ENCODE results near the gene TUBGCP2.

The TUBGCP2 gene

DNA sequence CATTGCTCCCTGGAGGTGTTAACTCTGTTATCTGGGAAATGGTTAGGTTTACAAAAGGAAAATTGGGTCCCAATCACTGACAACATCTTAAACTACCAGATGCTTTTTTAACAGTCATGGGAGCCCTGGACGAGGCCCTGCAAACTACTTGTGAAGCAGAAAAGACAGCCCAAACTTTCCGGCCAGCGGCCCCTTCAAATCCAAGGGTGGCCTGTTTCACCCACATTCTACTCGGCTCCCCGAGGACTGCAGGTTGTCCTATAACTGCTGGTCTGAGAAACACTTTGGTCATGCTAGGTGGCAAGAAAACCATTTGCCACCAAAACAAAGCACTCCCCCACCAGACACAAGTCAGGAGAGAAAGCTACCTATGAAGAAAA lies 2.6 kb downstream of the TUBGCP2 start:
- ATAC-seq, result no peak
- no peak for DNase-seq

DNA sequence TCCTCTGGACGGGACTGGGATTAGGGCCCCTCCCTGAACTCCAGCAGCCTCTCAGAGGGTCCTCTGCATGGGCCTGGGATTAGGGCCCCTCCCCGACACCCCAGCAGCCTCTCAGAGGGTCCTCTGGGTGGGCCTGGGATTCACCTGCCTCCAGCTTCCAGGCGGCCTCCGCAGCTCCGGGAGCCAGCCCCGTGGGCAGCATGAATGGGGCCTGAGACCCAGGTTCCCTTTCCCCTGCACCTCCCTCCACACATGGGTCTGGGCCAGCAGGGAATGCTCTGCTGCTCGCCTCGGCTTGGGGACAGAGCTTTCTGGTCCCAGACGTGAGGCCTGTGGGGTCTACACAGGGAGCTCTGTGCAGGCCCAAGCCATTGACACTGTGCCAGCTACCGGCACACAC lies 5.5 kb downstream of the TUBGCP2 start:
- ATAC-seq (no peak), DNase-seq (no peak)

DNA sequence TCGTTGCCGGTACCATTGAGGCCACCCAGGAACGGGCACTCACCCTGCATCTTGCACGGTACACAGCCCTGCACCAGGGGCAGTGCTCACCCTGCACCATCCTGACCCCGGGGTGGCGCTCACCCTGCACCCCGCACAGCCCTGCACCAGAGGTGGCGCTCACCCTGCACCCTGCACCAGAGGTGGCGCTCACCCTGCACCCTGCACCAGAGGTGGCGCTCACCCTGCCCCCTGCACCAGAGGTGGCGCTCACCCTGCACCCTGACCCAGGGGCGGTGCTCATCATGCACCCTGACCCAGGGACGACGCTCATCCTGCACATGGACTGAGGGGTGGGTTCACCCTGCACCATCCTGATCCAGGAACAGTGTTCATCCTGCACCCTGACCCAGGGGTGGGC lies 6.4 kb downstream of the TUBGCP2 start:
- ATAC-seq (no peak), DNase-seq (no peak)

DNA sequence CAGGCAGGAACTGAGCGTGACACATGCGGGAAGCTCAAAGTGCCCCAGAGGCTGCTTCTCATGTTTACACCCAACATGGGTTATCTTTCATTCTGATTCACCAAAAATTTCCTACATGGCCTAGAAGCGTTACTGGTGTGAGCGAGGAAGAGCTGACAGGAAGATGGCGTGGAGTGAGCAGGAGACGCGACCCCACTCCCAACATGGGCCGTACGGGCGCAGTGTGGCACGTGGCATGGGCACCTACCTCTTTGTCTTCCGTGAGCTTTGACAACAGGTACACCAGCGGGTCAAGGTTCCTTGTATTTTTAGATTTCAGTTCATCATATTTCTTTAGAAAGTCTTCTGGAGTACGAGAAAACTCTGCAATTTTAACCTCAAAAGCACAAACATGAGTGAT lies 8.9 kb downstream of the TUBGCP2 start:
- no peak for ATAC-seq
- DNase-seq, result no peak

DNA sequence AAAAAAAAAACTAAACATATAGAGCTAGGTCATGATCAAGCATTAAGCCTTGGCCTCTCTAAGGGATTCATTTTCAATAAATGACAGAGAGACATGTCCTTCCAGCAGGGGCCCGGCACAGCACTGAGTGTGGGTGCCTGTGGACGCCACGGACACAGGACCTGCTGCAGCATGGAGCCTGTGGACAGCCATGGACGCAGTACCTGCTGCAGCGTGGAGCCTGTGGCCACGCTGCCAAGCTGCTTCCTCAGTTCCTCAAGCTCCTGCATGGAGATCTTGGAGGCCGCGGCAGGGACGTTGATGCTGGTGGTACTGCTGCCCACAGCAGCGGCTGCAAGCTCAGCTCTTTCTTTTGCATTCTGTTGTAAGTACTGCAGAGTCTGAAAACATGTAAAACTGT lies 9.4 kb downstream of the TUBGCP2 start:
- no peak for ATAC-seq

DNA sequence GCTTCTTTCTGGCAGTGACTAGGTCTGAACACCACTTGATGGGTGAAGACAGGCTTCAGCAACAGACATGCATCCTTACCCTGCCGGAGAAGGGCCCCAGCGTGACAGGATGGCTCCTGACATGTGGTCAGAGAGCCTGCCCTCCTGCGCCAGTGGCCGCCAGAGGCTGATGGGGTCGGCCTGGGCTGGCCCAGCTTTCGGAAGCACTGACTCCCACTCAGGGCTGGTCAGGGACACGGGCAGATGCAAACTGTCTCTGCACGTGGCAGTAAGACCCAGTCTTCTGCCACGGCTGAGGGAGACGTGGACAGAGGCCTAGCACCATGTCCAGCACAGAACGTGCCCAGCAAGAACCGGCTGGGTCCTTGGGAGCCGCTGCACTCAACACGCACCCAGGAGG lies 10.2 kb downstream of the TUBGCP2 start:
- DNase-seq (no peak), ATAC-seq (no peak)

More for the DNA sequence above, 9.4 kb downstream of the TUBGCP2 start:
- no peak for DNase-seq

DNA sequence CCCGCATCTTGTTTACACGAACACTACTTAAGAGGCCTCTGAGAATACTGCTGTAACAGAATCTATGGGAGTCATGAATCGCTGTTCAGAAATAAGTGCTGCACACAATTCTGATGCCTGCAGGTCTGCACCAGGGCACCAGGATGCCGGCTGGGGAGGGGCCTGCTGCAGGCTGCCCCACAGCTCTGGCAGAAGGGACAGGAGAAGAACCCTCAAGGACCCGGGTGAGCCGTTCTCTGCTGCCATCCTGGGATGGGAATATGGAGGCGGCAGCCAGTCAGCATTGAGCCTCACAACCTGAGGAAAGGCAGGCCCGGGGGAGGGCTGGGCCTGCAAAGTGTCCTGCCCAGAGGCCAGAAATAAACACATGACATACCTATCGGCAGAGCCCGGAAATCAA lies 11.2 kb downstream of the TUBGCP2 start:
- no peak for DNase-seq
- ATAC-seq, result no peak

DNA sequence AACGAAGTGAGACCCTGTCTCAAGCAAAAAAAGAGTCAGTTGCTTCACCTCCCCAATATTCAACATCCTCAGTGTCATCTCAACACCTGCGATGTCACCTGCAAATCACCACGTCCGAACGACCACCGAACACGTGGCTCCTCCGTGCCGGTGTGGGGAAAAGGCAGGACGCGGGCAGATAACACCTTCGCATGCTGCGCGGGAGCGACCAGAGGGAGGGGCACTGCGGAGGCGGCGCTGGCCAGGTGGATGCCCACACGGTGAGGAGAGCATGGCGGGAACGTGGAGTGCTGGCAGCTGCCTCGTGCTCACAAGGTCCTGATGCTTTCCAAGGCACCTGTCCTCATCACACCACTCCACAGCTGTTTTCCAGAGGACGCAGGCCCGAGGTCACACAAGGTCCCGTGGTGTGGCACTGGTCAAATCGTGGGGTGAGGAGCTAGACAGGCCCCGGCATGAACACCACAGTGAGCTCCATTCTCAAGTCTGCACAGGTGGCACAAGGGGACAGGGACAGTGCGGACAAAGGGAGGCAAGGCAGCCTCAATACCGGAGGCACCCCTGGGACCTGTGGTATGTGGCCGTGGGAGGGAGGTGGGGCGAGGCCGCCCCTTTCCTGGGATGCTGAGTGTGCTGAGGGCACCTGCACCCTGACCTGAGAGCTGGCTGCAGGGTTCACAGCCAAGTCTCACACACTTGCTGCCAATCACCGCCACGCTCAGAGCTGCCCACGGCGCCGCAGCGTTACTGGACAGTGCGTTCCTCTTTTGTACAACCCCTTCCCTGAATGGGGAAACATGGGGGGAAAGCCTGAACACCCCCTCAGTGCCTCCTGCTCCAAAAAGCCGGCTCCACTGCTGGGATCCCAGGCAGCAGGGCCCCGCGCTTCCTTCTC lies 13.0 kb downstream of the TUBGCP2 start:
- no peak for ATAC-seq
- DNase-seq, result no peak

DNA sequence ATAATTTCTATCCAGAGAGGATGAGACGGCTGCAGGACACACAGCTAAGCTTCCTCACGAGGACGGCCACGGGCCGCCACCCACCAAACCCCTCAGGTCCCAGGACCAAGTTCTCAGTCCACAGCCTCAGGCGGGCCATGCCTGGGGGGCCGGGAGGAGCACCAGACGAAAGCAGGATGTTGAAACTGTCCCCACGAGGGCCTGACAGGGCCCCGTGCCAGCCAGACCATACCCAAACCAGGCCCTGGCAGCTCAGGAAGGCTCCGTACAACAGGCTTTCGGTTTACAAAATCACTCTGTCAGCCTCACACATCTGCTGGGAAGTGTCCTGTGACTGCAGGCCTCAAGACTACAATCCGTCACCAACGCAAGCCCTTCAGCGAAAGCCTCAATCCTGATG lies 14.5 kb downstream of the TUBGCP2 start:
- DNase-seq, result no peak

DNA sequence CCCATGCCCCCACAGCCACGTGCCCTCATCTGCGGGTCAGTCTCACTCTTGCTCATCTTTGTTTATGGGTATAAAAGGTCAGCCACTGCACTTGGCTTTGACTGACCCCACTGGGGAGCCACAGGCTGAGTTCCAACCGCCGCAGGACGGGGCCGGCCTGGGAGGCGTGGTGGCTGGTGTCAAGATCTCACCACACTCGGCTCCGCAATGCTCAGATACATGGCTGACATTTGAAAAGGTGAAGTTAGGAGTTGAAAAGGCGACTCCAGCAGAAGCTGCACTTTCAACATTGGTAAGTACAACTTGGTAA lies 14.9 kb downstream of the TUBGCP2 start:
- DNase-seq (no peak), ATAC-seq (no peak)

More for the DNA sequence above, 14.5 kb downstream of the TUBGCP2 start:
- ATAC-seq, result no peak

DNA sequence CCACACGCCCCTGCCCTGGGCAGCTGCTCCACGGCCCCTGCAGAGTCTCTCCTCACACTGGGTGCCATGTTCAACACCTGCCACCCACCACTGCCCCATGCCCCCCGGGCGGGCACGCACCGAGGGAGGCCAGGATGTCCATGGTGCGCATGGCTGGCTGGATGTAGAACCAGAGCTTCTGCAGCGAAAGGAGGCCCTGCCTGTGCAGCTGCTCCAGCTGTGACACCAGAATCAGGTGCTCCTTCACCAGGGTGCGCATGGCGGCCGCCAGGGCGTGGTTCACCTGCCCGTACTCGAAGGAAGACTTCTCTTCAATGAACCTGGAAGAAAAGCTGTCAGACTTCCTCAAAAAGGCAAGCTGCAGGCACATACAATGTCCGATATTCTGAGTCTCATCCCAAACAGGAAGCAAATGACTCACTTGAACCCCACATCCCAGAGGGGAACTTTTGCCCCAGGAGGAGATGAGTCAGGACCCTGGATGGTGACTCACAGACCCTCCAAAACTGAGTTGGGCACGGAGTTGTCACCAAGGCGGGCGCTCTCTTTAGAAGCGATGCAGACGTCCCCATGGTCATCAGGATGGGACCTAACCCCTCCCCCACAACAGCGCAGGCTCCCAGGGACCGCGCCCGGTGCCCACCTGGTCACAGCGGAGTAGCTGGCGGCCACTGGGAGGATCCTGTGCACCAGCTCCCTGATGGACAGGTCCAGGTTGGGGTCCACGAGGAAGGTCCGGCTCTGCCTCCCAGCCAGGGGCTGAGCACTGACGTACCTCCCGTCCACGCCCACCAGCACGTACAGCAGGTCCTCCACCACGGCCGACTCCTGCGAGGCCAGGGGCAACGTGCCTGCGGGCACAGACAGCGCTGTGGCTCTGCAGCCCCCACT lies 15.5 kb downstream of the TUBGCP2 start:
- DNase-seq (peak; percentile 46), ATAC-seq (peak; percentile 84)

DNA sequence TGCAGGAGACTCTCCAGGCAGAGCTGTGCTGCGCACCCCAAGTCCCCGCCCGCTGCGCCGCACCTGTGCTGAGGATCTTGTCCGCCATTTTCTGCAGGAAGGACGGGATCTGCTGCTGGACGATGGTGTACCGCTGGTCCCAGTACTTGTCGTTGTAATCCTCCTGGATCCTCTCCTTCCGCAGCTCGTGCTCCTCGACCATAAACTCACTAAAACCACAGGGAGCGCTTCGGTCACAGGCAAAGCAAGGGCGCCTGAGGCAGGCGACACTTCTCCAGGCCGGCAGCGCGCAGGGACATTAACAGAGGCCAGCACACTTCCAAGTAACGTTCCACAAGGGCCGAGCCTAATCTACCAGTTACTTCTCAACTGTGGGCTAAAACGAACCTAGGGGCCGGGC lies 18.9 kb downstream of the TUBGCP2 start:
- no peak for ATAC-seq
- no peak for DNase-seq

DNA sequence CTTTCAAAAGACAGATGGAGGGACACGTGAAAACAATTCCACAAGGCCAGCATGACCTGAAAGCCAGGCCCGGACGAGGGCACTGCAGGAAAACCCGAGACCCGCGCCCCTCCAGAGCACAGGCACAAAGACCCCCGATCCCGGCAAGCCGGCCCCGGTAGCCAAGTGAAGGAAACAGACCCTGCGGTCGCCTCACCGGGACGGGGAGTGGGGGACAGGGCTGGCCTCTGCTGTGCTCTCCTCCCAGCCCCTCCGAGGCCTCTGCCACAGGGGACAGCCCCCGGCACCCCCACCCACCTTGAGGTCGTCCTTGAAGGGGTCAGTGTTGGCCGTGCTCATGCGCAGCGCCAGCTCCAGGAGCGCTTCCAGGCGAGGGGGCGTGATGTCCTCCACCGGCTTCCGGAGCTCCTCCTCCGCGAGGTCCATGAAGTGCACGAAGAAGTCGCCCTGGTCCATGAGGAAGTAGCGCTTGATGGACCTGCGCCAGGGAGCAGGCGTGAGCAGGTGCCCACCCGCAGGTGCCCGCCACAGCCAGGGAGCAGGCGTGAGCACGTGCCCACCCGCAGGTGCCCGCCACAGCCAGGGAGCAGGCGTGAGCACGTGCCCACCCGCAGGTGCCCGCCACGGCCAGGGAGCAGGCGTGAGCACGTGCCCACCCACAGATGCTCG lies 20.7 kb downstream of the TUBGCP2 start:
- DNase-seq (no peak), ATAC-seq (no peak)

DNA sequence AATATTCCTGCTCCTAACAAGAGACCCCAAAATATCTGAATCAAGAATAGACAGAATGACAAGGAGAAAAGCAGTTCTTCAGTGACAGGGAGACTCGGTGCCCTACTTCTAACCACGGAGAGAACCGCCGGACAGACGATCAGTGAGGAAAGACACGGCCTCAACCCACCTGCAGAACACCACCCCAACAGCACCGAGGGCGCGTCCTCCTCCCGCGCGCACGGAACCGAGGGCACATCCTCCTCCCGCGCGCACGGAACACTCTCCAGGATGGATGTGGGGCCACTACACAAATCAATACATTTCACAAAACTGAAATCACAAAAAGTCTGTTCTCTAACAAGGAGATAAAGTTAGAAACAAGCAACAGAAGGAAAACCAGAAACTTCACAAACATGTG lies 22.3 kb downstream of the TUBGCP2 start:
- ATAC-seq, result no peak
- DNase-seq, result no peak

DNA sequence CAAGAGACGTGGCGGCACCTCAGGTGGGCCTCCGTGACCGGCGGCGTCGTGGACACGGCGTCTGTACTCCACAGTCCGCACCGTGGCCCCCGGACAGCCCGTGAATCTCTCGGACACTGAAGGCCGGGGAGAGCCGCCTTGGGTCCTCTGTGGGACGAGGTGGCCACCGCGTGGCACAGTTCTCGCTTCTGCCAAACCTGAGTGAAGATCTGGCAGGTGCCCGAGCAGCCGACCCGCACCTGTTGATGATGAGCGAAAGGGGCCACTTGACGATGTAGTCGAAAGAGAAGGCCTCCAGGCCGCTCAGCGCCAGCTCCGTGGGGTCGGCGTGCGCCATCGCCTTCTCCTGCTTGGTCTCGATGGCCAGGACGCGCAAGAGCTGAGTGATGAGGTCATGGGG lies 23.5 kb downstream of the TUBGCP2 start:
- DNase-seq, result no peak
- ATAC-seq, result no peak

DNA sequence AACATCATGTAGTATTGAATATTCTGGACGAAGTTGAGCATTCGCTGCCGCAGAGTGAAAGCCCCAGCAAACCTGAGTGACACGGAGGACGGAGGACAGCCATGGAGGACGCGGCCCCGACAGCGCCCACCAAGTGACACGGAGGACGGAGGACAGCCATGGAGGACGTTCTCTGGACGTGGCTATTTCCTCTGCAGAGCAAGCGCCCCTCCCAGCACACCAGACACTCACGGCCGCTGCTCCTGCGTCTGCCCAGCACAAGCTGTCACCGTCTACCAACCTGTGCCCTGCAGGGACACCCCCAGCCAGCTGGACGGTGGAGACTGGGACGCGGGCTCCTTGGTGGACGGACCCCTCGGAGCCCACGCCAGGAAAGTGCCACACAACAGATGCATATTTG lies 24.7 kb downstream of the TUBGCP2 start:
- ATAC-seq (no peak), DNase-seq (no peak)

DNA sequence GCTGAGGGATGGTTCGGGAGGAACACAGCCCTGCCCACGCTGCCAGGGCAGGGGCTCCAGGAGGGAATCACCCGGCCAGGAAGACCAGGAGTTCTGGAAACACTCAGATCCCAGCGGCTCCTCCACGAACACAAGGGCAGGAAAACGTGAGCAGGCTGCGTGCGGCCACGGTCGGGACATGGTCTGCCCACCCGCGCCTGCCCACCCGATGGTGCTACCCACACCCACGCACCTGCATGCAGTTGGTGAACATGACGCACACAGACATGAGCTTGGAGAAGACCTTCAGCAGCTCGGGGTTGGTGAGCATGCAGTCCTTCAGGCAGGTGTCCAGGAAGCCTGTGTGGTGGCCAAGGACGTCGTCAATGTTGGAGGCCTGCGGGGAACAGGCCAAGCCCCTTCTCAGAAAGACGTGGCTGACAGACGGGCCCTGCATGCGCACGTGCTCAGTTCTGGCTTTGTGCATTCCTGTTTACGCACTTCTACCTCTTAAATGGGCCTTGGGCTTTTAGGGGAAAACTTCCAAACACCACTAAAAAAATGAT lies 25.8 kb downstream of the TUBGCP2 start:
- DNase-seq, result no peak
- no peak for ATAC-seq

DNA sequence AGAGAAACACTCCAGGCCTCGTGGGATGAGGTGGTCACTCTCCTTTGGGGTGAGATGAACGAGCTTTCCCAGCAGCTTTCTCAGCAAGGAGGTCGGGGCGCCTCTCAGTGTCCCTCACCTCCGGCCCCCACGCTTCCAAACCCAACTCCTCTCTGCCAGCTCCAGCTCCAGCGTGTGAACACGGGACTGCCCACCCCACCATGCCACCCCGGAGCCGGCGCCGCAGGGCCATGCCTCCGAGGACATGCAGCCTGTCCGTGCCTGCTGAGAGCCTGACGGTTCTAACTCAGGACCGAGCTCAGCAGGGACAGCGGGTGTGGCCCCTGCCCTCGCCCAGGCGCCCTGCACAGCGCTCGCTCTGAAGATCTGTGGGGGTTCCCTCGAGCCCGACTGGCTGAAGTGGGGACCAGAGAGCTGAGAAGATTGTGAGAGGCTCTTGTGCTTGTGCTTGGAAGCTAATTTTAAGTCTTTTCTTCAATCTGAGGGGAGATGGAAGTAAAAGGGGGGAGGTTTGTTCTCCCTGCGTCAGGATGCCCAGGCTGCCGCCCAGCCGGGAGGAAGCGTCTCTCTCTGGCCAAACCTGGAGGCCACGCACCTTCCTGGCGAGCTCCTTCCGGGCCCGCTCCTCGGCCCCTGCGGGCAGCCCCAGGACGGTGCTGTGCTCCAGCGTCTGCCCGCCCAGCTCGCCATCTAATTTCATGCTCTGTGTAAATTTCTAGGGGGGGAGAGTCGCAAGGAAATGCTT lies 26.9 kb downstream of the TUBGCP2 start:
- ATAC-seq, result no peak

DNA sequence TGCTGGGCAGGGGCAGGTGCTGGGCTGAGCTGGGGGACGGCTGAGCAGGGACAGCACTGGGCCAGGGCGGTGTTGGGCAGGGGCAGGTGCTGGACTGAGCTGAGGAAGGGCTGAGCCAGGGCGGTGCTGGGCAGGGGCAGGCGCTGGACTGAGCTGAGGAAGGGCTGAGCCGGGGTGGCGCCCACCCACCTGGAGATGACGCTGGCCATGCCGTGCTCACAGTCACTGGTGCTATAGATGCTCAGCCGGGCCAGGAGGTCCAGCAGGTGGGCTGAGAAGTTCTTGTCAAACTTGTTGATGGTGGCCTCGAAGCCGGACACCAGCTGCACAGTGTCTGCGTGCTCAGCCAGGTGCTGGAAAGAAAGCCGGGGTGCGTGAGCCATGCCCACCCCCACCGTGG lies 27.6 kb downstream of the TUBGCP2 start:
- DNase-seq, result no peak
- no peak for ATAC-seq

More for the DNA sequence above, 26.9 kb downstream of the TUBGCP2 start:
- no peak for DNase-seq

DNA sequence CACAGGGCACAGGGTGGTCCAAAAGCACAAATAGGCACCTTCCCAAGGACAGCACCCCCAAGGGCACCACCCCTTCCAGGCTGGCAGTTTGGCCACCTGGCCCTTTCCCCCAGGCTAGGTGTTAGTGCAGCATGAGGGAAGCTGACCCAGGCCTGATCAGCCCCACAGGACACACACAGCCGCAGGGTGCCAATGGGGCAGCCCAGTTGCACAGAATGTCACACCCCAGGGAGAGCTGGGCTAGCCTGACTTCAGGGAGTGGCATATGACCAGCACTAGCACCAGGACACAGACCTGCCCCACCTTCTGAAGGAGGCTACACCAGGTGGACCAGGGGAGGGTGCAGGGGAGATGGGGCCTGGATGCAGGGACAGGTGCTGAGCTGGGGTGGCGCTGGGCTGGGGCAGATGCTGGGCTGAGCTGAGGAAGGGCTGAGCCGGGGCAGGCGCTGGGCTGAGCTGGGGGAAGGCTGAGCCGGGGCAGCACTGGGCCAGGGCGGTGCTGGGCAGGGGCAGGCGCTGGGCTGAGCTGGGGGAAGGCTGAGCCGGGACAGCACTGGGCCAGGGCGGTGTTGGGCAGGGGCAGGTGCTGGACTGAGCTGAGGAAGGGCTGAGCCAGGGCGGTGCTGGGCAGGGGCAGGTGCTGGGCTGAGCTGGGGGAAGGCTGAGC lies 28.1 kb downstream of the TUBGCP2 start:
- no peak for DNase-seq
- ATAC-seq, result no peak

Data from stimulated activated naive CD8-positive, alpha-beta T cell treated with anti-CD3 and anti-CD28 coated beads, Interleukin-15, Interleukin-2, amounts not matched to agents 100 U/mL and 50 U/mL, for 24 hours (primary cell).